Pulmonary artery endothelial cell (primary cell): ENCODE data around the gene AFTPH. TPM values are rescaled to one million over a fixed set of nuclear protein-coding genes. Genes with fewer than 3 reads are reported as not detected.

Experiments used
- DNase-seq: peaks from one replicate; pipeline ENCODE4 v3.0.0-alpha.2; 2011; ENCODE audit warnings: low read depth, low spot score
- total RNA-seq: library from RNA; depleted of rRNA; stranded (reverse); fragments of >200 nt; gene quantifications from 2 replicates; pipeline ENCODE4 v1.2.3, GENCODE V29; 2014

Gene AFTPH
- total RNA-seq, 1 donor from 2014 or later, result 30.3 TPM

GRCh38 chr2:64609942-64610281 lies 85.8 kb downstream of the AFTPH start:
- DNase-seq, result no peak

DNA sequence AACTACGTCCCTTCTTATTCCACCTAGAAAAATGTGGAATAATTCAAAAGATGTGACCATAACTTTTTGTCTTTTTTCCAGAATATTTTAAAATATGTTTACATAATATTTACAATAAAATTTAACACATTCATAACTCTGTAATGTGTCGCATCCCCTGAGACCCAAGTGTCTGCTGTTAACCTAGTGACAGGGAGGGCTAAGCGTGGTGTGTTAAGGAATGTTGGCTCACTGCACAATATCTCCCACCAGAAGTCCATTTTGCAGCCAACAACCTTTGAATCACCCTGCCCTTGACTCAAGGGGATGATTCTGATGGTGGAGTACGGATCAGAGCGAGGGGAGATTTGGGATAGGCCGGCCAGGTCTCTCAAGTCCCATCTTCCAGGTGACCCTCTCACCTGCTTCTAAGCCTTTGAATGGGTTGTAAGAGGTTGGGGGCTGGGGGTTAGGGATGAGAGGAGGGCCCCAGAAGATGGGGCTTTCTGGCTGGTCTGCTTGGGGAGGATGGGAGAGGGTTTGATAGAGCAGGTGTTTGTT lies 86.3 kb downstream of the AFTPH start:
- DNase-seq, result no peak

GRCh38 chr2:64612575-64613195 lies 88.6 kb downstream of the AFTPH start:
- no peak for DNase-seq

- DNase-seq, result no peak
Observed at GRCh38 chr2:64613276-64613675, 89.1 kb downstream of the AFTPH start.

DNA sequence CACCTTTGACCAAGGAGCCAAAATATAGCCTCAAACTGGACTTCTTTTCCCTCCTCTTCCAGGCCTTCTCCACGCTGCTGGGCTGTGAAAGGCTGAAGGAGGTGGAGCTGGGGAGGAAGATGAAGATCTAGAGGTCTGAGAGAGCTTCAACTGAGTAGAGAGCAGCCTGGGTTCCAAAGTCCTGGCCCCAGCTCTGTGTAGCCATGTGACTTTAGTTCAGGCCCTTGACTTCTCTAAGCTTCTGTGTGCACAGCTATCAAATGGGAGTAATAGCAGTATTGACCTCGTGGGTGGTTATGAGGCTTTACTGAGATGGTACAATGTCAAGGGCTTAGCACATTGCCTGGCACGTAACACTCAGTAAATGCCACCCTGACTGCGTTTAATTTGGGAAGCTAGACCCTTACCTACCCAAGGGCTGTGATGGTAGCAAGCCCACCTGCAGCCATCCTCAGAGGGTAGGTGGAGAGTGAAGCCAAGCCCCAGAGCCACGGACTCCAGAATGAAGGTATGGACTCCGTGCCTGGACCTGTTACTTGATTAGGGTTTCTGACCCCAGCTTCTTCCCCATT lies 91.2 kb downstream of the AFTPH start:
- DNase-seq, result no peak

GRCh38 chr2:64615844-64616536 lies 91.9 kb downstream of the AFTPH start:
- no peak for DNase-seq

- no peak for DNase-seq
Observed at GRCh38 chr2:64617631-64618151, 93.6 kb downstream of the AFTPH start.

GRCh38 chr2:64620661-64621060 lies 96.5 kb downstream of the AFTPH start:
- DNase-seq, result no peak

DNA sequence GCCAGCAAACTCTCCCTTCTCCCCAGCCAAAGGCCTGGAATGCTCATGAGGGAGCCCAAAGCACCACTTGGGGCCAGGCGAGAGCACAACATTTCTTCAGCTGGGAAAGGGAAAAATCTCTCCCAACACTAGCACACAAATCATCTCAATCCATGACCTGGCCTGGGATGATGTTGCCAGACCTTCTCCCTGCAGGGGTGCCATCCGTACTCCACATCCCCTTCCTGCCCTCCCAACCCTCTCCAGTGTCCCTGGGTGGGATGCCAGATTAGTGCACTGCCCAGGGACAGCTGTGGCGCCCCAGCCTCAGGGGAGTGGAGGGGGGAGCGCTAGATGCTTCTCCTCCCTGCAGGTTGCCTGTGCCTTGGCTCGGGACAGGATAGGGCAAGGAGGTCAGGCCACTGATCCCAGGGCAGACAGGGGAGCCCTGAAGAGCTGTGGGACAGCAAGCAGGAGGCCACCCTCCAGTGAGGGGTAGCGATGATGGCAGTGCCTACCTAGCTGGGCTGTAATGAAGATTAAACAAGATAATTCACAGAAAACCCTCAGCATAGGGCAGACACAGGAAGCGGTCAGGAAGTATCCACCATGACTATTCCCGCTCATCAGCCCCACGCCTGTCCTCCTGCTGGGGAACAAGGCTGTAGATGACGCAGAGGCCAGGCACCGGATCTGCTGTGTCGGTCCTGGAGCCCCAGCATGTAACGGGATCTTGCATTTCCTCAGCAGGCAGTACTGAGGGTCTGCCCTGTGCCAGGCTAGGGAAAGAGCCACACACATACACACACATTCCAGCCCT lies 98.5 kb downstream of the AFTPH start:
- DNase-seq, result no peak

- DNase-seq, result no peak
Observed at GRCh38 chr2:64623242-64623850, 99.2 kb downstream of the AFTPH start.

GRCh38 chr2:64624108-64624610 lies 100.0 kb downstream of the AFTPH start:
- DNase-seq, result no peak

- DNase-seq, result no peak
Observed at GRCh38 chr2:64624862-64625261, 100.7 kb downstream of the AFTPH start.

- no peak for DNase-seq
Observed at GRCh38 chr2:64625299-64626145, 101.4 kb downstream of the AFTPH start.

DNA sequence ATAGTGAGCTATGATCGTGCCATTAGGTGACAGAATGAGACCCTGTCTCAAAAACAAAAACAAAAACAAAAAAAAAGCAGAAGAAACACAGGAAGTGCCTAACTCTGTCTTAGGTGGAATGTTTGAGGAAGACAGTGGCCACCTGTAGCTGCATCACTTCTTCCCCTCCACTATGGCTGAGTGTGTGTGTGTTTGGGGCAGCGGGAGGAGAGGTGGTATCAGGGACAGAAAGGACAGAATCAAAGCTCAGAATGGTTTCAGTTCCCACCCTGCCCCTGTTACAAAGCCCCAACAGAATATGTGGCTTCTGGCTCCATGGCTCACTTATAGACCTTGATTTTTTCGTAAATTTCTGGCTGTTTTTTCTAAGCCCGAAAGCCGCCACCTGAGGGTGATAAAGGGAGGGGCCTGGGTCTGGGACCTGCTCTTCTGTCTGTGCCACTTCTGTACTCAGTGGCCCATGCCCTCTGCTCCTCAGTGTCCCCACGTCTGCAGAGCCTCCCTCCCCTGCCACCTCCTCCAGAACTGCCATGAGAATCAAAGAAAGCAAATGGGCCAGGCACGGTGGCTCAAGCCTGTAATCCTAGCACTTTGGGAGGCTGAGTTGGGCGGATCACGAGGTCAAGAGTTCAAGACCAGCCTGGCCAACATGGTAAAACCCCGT lies 102.2 kb downstream of the AFTPH start:
- no peak for DNase-seq

DNA sequence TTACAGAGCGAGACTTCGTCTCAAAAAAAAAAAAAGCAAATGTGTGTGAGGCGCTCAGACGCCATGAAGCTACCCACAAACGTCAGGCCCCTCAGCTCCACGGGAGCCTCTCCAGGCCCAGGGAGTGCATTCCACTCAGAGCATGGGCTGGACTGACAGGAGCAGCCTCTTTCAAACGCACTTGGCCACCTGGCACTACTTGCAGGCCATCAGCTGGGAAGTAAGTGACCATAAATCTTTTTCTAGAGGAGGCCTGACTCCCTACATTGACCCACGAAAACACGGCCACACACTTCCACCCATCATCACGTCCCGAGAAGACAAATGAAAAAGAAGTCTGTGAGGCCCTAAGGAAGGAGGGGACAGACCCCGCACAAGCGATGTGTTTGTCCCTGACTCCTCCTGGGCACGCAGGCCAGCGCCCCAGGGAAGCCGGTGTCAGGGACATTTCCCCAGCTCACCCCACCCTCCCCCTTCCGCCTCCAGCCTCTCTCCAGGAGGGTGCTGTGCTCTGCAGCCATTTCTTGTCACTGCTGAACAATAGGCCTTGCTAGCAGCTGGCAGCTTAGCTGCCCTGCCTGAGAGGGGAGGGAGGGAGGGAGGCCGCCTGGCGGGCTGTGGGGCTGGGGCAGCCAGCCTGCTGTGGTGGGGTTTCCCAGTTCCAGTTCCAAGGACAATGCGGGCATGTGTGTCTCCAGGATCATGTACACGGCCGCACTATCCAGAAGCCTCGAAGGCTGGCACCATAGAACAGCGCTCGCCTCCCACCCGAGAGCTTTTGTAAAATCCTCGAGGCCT lies 103.0 kb downstream of the AFTPH start:
- no peak for DNase-seq

- DNase-seq, result no peak
Observed at GRCh38 chr2:64627860-64628841, 104.0 kb downstream of the AFTPH start.

GRCh38 chr2:64629329-64629781 lies 105.2 kb downstream of the AFTPH start:
- DNase-seq, result no peak
